ENCODE results near the gene DNAJC12. TPM values are rescaled to one million over a fixed set of nuclear protein-coding genes. Genes with fewer than 3 reads are reported as not detected.

The DNAJC12 gene
- total RNA-seq, 4 donors from 2014 or later, result 8.6 to 15.0 (median 11.9) TPM

GRCh38 chr10:67760272-67760671 lies 77.7 kb downstream of the DNAJC12 start:
- Histone ChIP-seq H3K9me3 (no peaks in the 10 kb centered on the region), H3K4me1 (no peaks in the 10 kb centered on the region), H3K27ac (no peak overlapping the region), H3K4me3 (no peak overlapping the region), H3K27me3 (no peaks in the 10 kb centered on the region), H3K36me3 (no peaks in the 10 kb centered on the region)
- in situ Hi-C loops (cut with MboI; ENCODE audit: low sequenced_read_pairs in 4 of 4) (no loop called here), intact Hi-C loops (cut with DNase I; ENCODE audit: low total_unique reads) (loop anchor here (10.0 kb wide), 1 partner anchor 645 kb away; the partner anchor contains the start of gene RUFY2)
- TF ChIP-seq CTCF (IDR thresholded peaks at IDR 0.05 in 4 of 5, conservative IDR thresholded peaks at IDR 0.05 in 1 of 5) (no peak), POLR2A (IDR thresholded peaks at IDR 0.05) (no peak)
- DNase-seq (no peak), ATAC-seq (no peak)

Other genes starting within 250 kb of the DNAJC12 start
- 10 to 100 TPM; 14.3 to 49.5 (median 24.2) TPM for gene CTNNA3, start 142.0 kb downstream of the DNAJC12 start, total RNA-seq
- 10 to 100 TPM; 18.7 to 21.5 (median 19.9) TPM for gene SIRT1, start 46.5 kb upstream of the DNAJC12 start, total RNA-seq
- 10 to 100 TPM; 12.8 to 25.2 (median 13.1) TPM for gene HERC4, start 237.1 kb upstream of the DNAJC12 start, total RNA-seq